ENCODE measurements around the gene CNTFR. TPM values are rescaled to one million over a fixed set of nuclear protein-coding genes. Genes with fewer than 3 reads are reported as not detected.
A peak's percentile ranks its signal among the peaks of the same experiment; 100 is the strongest.

Gene CNTFR
- total RNA-seq, 1 donor from 2014 or later = 0.05 TPM

DNA sequence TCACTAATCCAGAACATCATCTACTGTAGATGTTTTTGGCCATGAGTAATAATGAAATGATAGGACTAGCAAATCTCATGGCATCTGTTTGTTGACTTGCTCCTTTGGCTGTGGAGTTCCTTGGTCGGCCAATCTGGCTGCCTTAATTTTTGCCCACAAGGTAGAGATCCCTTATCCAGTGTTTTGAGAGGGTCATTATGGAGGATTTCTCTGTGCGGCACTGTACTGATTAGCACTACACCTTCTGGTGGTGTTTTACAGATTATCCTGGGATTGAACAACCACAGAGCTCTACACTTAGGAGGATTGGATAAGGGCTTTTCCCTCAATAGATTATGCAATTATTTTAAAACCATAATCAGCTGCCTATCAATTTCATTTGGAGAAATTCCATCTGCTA lies 63.5 kb downstream of the CNTFR start:
- DNase-seq (ENCODE audit: low read depth) = no peak

GRCh38 chr9:34524349-34524748 lies 65.2 kb downstream of the CNTFR start:
- no peak for DNase-seq (ENCODE audit: low read depth)

GRCh38 chr9:34522971-34523797 lies 66.3 kb downstream of the CNTFR start, which contains the start of gene ENHO:
TSS of gene ENHO (minus strand) at chr9:34522990. CDS start at chr9:34521695, 1,295 bp downstream.
- DNase-seq (ENCODE audit: low read depth) = peak; percentile 81

DNA sequence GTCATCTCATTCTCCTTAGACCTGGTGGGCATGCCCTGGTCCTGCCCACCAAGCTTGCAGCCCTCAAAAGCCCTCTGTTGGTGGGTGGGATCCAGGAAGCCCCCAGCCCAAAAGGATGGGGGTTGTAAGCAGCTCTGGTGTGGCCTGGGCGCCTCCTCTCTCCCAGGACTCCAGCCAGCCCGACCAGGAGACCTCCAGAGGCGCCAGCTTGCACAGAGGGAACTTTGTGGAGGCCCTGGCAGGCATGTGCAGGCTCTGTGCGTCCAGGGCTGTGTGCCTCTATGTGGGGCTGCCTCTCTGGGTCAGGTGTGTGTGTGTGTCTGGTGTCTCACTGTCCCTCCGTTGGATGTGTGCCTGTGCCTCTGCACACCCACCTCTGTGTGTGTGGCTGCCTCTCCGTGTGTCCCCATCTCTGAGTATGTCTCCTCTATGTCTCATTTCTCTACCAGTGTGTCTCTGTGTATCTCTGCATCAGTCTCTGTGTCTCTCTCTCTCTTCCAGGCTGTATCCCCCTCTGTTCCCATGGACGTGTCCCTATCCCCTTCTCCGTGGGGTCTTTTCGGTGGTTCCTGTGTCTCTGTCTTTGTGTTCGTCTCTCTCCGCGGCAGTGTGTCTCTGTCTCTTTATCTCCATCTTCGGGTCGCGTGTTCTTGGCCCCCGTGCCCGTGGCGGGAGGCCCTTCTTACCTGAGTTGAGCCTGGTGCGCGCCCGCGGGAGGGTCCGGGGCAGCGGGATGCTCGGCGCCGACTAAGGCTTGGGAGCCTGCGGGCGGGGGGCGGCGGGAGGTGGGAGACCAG lies 67.2 kb downstream of the CNTFR start:
- DNase-seq (ENCODE audit: low read depth) = no peak

DNA sequence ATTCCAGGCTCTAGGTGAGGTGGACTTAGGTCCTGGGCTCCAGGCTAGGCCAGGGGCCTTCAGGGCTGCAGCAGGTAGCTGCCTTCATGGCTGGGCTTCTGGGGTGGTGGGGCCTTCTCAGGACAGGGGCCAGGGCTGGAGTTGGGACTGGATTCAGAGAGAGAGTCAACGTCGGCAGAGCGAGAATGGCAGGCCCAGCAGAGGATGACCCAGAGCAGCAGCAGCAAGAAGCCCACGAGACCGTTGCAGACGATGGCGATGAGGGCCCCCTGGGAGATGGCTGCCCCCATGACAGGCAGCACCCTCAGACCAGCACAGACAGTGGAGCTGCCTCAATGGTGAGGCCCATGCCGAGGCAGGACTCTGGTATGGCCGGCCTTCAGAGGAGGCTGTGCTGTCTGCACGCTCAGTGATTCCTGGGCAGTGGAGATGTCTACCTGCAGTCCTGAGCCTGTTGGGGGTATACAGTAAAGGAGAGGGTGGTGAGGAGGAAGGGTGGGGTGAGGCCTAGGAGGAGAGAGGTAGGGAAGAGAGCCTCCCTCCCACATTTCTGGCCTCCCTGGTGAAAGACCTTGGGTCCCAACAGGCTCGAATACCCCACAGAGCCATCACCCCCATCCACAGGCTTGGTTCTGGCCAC lies 68.0 kb downstream of the CNTFR start:
- DNase-seq (ENCODE audit: low read depth) = no peak

- DNase-seq (ENCODE audit: low read depth) = no peak
Measured at GRCh38 chr9:34520505-34521385, 68.8 kb downstream of the CNTFR start.

DNA sequence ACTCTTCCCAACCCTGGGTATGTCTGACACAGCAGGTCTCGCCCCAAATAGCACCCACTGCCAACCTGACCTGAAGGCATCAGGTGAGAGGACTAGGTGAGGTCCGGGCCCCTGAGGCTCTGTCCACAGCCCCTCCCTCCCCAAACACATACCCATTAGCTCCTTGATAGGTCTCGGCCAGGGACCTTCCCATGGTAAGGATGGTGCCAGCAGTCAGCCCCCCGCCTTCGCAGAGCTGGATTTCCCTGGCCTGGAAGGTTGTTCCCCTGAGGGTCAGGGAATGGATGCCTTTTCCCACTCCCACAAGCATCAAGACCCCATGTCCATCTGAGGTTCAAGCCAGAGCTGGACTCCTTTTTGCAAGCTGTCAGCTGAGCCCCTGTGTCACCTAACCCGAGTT lies 69.4 kb downstream of the CNTFR start:
- no peak for DNase-seq (ENCODE audit: low read depth)

- no peak for DNase-seq (ENCODE audit: low read depth)
Measured at GRCh38 chr9:34519321-34520020, 70.1 kb downstream of the CNTFR start.

GRCh38 chr9:34518896-34519295 lies 70.6 kb downstream of the CNTFR start:
- no peak for DNase-seq (ENCODE audit: low read depth)

DNA sequence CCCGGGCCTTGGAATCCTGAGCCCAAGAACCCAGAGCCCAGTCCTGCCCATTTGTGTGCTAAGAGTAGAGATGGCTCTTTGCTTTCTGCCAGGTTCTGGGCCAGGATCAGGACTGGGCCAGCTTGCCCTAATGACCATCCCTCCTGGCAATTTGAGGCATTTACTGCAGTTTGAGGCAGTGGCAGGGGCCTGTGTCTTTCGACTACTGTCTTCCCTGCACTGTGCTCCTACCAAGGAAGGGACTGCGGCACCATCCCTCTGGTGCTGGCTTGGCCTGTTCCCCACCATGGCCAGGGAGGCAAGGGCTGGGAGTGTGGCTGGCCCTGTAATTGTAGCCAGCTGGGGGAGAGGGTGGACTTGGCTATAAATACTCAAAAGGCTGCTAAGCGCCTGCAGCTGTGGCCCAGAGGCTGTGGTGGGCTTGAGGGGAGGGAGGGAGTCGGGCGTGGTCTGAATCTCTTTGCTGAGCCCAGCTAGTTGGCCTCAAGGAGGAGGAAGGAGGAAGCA lies 71.4 kb downstream of the CNTFR start:
- DNase-seq (ENCODE audit: low read depth) = peak; percentile 76

DNA sequence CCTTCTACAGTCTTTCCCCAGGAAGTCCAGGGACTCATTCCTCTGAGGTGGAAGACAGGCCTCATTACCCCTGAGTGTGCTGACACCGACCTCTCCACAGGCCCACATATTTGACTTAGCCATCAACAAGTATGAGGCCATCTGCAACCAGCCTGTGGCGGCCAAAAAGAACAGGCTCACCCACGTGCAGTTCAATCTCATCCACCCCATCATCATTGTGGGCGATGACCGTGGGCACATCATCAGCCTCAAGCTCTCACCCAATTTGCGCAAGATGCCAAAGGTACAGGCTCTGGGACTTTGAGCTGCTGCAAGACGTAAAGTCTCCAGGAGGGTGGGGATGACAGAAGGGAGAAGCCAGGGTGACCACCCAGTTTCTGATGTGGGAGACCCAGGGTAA lies 72.3 kb downstream of the CNTFR start:
- no peak for DNase-seq (ENCODE audit: low read depth)

- DNase-seq (ENCODE audit: low read depth) = no peak
Measured at GRCh38 chr9:34515959-34516358, 73.6 kb downstream of the CNTFR start.

GRCh38 chr9:34514816-34515215 lies 74.7 kb downstream of the CNTFR start:
- no peak for DNase-seq (ENCODE audit: low read depth)

DNA sequence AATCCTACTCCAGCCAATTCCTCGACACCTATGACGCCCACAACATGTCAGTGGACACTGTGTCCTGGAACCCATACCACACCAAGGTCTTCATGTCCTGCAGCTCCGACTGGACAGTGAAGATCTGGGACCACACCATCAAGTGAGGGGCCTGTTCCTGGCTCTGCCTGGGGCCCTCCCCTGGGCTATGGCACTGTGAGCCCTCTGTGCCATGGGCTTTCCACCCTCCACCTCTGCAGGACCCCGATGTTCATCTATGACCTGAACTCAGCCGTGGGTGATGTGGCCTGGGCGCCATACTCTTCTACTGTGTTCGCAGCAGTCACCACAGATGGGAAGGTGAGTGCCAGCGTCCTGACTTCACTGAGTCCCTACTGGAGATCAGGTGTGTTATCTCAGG lies 75.1 kb downstream of the CNTFR start:
- no peak for DNase-seq (ENCODE audit: low read depth)

DNA sequence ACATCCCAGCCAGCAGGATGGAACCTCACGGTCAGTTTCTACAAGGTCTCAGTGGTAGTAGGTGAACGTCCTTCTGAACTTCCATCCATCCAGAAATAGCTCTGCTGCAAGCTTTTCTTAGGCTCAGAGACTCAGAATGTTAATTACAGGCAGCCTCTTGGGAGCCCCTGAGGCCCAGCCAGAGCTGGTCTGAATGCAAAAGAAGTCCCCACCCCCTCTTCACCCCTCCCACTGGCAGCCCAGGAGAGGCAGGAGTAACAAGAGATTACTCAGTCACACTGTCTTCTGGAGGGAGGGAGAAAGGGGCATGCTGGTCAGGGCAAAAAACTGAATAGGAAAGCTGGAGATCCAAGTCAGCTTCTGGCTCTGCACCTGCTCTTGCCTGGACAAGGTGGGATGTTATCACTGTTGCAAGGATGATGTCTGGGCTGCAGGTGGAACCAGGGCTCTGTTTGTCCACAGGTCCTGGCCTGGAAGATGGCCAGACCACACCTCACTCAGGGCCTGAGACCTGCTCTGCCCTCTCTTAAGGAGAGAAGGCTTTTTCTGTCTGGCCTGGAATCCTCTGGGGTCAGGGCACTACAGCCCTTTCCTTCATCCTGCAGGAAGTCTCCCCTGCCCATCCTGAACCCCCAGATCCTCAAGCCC lies 75.8 kb downstream of the CNTFR start:
- no peak for DNase-seq (ENCODE audit: low read depth)

GRCh38 chr9:34512131-34513078 lies 77.1 kb downstream of the CNTFR start:
- DNase-seq (ENCODE audit: low read depth) = no peak

DNA sequence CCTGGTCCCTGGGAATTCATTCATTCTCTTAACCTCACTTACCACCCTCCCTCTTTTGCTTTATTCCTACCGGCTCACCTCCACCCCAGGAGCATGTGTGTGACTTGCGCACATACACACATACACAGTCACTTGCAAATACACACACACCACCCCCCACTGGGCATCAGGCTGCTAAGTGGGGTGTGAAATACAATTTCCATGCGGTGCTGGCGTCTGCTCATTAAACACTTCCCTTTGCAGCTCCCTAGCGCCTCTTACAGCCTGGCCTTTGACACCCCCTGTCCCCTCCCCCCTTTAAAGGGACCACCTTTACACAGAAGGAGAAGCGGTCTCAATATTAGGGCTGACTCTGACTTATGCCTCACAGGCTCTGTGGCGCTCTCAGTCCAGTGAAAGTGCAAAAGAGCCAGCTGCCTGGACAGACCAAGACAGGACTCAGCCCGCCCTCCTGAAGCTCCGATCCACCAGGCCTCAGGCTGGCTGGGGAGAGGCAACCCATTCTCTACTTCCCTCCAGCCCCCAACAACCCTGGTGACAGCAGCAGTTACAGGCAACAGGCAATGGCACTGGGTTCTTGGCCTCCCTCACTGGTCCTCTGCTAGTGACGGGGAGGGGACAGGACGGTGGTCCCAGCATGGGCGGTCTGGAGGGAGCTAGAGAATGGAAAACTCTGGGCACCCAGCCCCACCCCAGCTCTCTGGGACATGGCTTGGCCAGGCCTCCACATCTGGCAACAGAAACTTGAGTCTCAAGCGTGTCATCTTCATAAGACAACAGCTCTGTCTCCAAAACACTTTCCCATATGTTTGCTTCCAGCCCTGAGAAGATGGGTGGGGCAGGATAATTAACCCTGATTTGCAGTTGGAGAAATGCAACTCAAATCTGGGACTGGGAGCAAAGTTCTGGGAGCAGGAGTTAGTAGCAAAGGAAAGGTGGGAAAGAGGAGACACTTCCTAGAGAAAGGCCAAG lies 78.7 kb downstream of the CNTFR start:
- DNase-seq (ENCODE audit: low read depth) = no peak
